ENCODE measurements around the gene ACAT2. TPM values are rescaled to one million over a fixed set of nuclear protein-coding genes. Genes with fewer than 3 reads are reported as not detected.
"Not testable (repeated sequence)": the region's sequence is repeated elsewhere in the genome, so short reads cannot be mapped to it uniquely, and the experiment has no call there.

The ACAT2 gene
- total and polyA plus RNA-seq, 3 donors from 2014 or later, result 15.8 to 45.9 (median 17.1) TPM

DNA sequence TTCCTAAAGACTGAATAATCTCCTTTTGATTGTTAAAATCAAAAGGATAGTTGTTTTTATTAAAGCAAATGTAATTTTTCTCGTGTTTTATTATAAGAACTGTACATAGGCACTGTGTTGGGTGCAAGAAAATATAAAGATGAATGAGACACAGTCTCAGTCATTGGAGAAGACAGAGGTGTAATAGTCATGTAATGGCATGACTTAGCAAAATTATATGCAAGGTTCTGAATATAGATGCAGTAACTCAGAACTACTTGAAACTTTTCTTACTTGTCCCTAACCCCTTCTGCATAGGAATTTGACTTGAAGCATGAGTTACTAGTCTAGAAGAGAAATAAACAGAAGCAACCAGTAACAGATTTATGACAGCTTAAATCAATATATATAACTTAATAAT is 19.7 kb upstream of the ACAT2 start:
- Histone ChIP-seq H3K27ac (no peak overlapping the region), H3K36me3 (ENCODE audit: low read depth, missing control alignments) (no peaks in the 10 kb centered on the region)
- intact Hi-C loops (cut with DNase I; ENCODE audit: low total_unique reads), result no loop called here

GRCh38 chr6:159745081-159745480 is 16.8 kb upstream of the ACAT2 start:
- DNase-seq, result no peak
- no peaks in the 10 kb centered on the region for H3K36me3 ChIP-seq (ENCODE audit: low read depth, missing control alignments)
- no peak overlapping the region for H3K4me3 ChIP-seq
- no peak overlapping the region for H3K27ac ChIP-seq
- no peaks in the 10 kb centered on the region for H3K4me1 ChIP-seq
- no peaks in the 10 kb centered on the region for H3K9me3 ChIP-seq
- no peaks in the 10 kb centered on the region for H3K27me3 ChIP-seq
- TF ChIP-seq POLR2A (IDR thresholded peaks at IDR 0.05), result no peak
- TF ChIP-seq, protein P1, sequence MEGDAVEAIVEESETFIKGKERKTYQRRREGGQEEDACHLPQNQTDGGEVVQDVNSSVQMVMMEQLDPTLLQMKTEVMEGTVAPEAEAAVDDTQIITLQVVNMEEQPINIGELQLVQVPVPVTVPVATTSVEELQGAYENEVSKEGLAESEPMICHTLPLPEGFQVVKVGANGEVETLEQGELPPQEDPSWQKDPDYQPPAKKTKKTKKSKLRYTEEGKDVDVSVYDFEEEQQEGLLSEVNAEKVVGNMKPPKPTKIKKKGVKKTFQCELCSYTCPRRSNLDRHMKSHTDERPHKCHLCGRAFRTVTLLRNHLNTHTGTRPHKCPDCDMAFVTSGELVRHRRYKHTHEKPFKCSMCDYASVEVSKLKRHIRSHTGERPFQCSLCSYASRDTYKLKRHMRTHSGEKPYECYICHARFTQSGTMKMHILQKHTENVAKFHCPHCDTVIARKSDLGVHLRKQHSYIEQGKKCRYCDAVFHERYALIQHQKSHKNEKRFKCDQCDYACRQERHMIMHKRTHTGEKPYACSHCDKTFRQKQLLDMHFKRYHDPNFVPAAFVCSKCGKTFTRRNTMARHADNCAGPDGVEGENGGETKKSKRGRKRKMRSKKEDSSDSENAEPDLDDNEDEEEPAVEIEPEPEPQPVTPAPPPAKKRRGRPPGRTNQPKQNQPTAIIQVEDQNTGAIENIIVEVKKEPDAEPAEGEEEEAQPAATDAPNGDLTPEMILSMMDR (IDR thresholded peaks at IDR 0.05), result no peak
- 84 to 88% methylated on average over 7 of the region's 7 CpGs for WGBS, 2 donors
- intact Hi-C loops (cut with DNase I; ENCODE audit: low total_unique reads), result no loop called here

More for the DNA sequence above, 19.7 kb upstream of the ACAT2 start:
- DNase-seq, result no peak
- H3K27me3 ChIP-seq, result no peaks in the 10 kb centered on the region
- no peaks in the 10 kb centered on the region for H3K9me3 ChIP-seq
- no peak overlapping the region for H3K4me3 ChIP-seq
- TF ChIP-seq, protein P1 (IDR thresholded peaks at IDR 0.05), result no peak
- no peak for TF ChIP-seq POLR2A (IDR thresholded peaks at IDR 0.05)
- H3K4me1 ChIP-seq, result no peaks in the 10 kb centered on the region
- 88 to 89% methylated on average over 1 of the region's 1 CpG for WGBS, 2 donors

- H3K4me1 ChIP-seq, result no peaks in the 10 kb centered on the region
- H3K27ac ChIP-seq, result no peak overlapping the region
- TF ChIP-seq POLR2A (IDR thresholded peaks at IDR 0.05), result no peak
- TF ChIP-seq, protein P1 (IDR thresholded peaks at IDR 0.05), result no peak
- intact Hi-C loops (cut with DNase I; ENCODE audit: low total_unique reads), result no loop called here
- no peaks in the 10 kb centered on the region for H3K36me3 ChIP-seq (ENCODE audit: low read depth, missing control alignments)
- no peaks in the 10 kb centered on the region for H3K27me3 ChIP-seq
- no peak overlapping the region for H3K4me3 ChIP-seq
- DNase-seq, result no peak
- H3K9me3 ChIP-seq, result no peaks in the 10 kb centered on the region
- WGBS, 2 donors, result 40 to 73% methylated on average over 1 of the region's 1 CpG
Observed at GRCh38 chr6:159746759-159747158, 15.1 kb upstream of the ACAT2 start.

DNA sequence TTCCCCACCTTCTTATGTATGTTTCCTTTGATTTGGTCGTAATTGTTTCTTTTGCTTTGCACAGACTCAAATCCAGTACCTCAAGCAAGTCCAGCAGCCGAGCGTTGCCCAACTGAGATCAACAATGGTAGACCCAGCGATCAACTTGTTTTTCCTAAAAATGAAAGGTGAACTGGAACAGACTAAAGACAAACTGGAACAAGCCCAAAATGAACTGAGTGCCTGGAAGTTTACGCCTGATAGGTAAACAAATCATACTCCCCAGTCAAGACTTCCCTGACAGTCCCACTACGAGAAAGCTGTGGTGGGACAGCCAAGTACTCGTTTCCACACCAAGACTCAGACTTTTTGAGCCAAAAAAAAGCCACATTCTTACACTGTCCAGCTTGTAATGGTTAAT is 13.7 kb upstream of the ACAT2 start:
- WGBS, 2 donors, result 83 to 86% methylated on average over 7 of the region's 7 CpGs
- H3K27ac ChIP-seq; H3K4me3 ChIP-seq; H3K27me3 ChIP-seq; intact Hi-C loops (cut with DNase I; ENCODE audit: low total_unique reads); H3K9me3 ChIP-seq; H3K36me3 ChIP-seq (ENCODE audit: low read depth, missing control alignments); DNase-seq; H3K4me1 ChIP-seq: not testable (repeated sequence)

DNA sequence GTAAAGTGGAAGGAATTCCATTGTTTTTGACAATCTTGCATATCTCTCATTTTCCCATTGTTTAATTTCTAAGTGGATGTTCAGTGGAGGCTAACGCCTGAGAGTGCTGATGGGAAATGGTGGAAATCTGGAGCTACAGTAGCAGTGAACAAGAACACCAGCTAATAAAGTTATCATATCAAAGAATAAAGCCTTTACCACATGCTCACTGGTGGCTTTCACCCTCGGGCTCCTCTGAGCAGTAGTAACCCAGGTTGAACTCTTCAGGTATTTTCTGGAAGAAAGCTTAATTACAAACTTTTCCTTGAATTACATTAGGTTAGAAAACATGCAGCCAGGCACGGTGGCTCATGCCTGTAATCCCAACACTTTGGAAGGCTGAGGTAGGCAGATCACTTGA is 10.4 kb upstream of the ACAT2 start:
- Histone ChIP-seq H3K9me3 (no peaks in the 10 kb centered on the region), H3K27me3 (no peaks in the 10 kb centered on the region), H3K4me3 (no peak overlapping the region), H3K27ac (no peak overlapping the region), H3K4me1 (no peaks in the 10 kb centered on the region), H3K36me3 (ENCODE audit: low read depth, missing control alignments) (no peaks in the 10 kb centered on the region)
- intact Hi-C loops (cut with DNase I; ENCODE audit: low total_unique reads), result no loop called here
- TF ChIP-seq, protein P1 (IDR thresholded peaks at IDR 0.05), result no peak
- no peak for DNase-seq
- whole genome bisulfite sequencing, 2 donors, result 80 to 87% methylated on average over 3 of the region's 3 CpGs

Data from testis (tissue), 3 donors.